ENCODE data around the gene ST8SIA1.

The ST8SIA1 gene

GRCh38 chr12:22271023-22271422 is 63.5 kb downstream of the ST8SIA1 start:
- peaks cover 6% of the 10 kb centered on the region for H3K4me1 ChIP-seq (ENCODE audit: control insufficient read depth, insufficient read depth, low read length)
- no peaks in the 10 kb centered on the region for H3K27me3 ChIP-seq (ENCODE audit: control insufficient read depth, insufficient read depth, low read length)
- H3K9ac ChIP-seq (ENCODE audit: low read length) = no peak overlapping the region
- H3K4me3 ChIP-seq (ENCODE audit: low read length) = no peak overlapping the region
- no peaks in the 10 kb centered on the region for H3K36me3 ChIP-seq (ENCODE audit: control insufficient read depth, insufficient read depth, low read length)
- H3K27ac ChIP-seq (ENCODE audit: low read depth, low read length) = no peak overlapping the region

DNA sequence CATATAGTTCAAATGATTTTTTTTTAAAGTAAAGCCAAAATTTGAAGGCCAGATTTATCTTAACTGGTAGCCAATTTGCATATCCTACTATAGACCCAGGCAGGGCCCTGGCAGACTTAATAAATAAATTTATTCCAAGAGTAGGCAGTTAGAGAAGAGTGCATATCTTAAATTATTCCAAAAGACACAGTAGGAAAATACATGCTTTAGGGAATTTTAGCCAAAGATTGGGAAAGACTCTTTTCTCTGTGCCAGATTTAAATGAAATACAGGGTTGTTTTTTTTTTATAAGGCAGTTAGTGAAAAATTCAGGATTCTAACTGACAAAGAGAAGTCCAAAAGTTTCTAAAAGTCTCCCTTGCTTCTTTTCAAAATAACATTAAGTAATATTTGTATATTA is 65.5 kb downstream of the ST8SIA1 start:
- Histone ChIP-seq H3K4me1 (ENCODE audit: control insufficient read depth, insufficient read depth, low read length) (no peaks in the 10 kb centered on the region), H3K27me3 (ENCODE audit: control insufficient read depth, insufficient read depth, low read length) (no peaks in the 10 kb centered on the region), H3K9ac (ENCODE audit: low read length) (no peak overlapping the region), H3K27ac (ENCODE audit: low read depth, low read length) (no peak overlapping the region), H3K4me3 (ENCODE audit: low read length) (no peak overlapping the region), H3K36me3 (ENCODE audit: control insufficient read depth, insufficient read depth, low read length) (no peaks in the 10 kb centered on the region)

- no peak overlapping the region for H3K9ac ChIP-seq (ENCODE audit: low read length)
- H3K27ac ChIP-seq (ENCODE audit: low read depth, low read length) = no peak overlapping the region
- H3K4me1 ChIP-seq (ENCODE audit: control insufficient read depth, insufficient read depth, low read length) = no peaks in the 10 kb centered on the region
- no peaks in the 10 kb centered on the region for H3K27me3 ChIP-seq (ENCODE audit: control insufficient read depth, insufficient read depth, low read length)
- H3K36me3 ChIP-seq (ENCODE audit: control insufficient read depth, insufficient read depth, low read length) = no peaks in the 10 kb centered on the region
- no peak overlapping the region for H3K4me3 ChIP-seq (ENCODE audit: low read length)
These were observed 66.1 kb downstream of the ST8SIA1 start for GRCh38 chr12:22268406-22268805.

GRCh38 chr12:22266101-22266500 is 68.4 kb downstream of the ST8SIA1 start:
- H3K4me3 ChIP-seq (ENCODE audit: low read length) = no peak overlapping the region
- H3K36me3 ChIP-seq (ENCODE audit: control insufficient read depth, insufficient read depth, low read length) = no peaks in the 10 kb centered on the region
- H3K27ac ChIP-seq (ENCODE audit: low read depth, low read length) = no peak overlapping the region
- H3K27me3 ChIP-seq (ENCODE audit: control insufficient read depth, insufficient read depth, low read length) = no peaks in the 10 kb centered on the region
- H3K9ac ChIP-seq (ENCODE audit: low read length) = no peak overlapping the region
- no peaks in the 10 kb centered on the region for H3K4me1 ChIP-seq (ENCODE audit: control insufficient read depth, insufficient read depth, low read length)

GRCh38 chr12:22264380-22264779 is 70.1 kb downstream of the ST8SIA1 start:
- no peaks in the 10 kb centered on the region for H3K4me1 ChIP-seq (ENCODE audit: control insufficient read depth, insufficient read depth, low read length)
- no peaks in the 10 kb centered on the region for H3K36me3 ChIP-seq (ENCODE audit: control insufficient read depth, insufficient read depth, low read length)
- H3K4me3 ChIP-seq (ENCODE audit: low read length) = no peak overlapping the region
- H3K27ac ChIP-seq (ENCODE audit: low read depth, low read length) = no peak overlapping the region
- H3K9ac ChIP-seq (ENCODE audit: low read length) = no peak overlapping the region
- no peaks in the 10 kb centered on the region for H3K27me3 ChIP-seq (ENCODE audit: control insufficient read depth, insufficient read depth, low read length)

- no peaks in the 10 kb centered on the region for H3K4me1 ChIP-seq (ENCODE audit: control insufficient read depth, insufficient read depth, low read length)
- H3K27ac ChIP-seq (ENCODE audit: low read depth, low read length) = no peak overlapping the region
- H3K9ac ChIP-seq (ENCODE audit: low read length) = no peak overlapping the region
- no peaks in the 10 kb centered on the region for H3K27me3 ChIP-seq (ENCODE audit: control insufficient read depth, insufficient read depth, low read length)
- no peak overlapping the region for H3K4me3 ChIP-seq (ENCODE audit: low read length)
- no peaks in the 10 kb centered on the region for H3K36me3 ChIP-seq (ENCODE audit: control insufficient read depth, insufficient read depth, low read length)
These were observed 72.2 kb downstream of the ST8SIA1 start for GRCh38 chr12:22262309-22262708.

DNA sequence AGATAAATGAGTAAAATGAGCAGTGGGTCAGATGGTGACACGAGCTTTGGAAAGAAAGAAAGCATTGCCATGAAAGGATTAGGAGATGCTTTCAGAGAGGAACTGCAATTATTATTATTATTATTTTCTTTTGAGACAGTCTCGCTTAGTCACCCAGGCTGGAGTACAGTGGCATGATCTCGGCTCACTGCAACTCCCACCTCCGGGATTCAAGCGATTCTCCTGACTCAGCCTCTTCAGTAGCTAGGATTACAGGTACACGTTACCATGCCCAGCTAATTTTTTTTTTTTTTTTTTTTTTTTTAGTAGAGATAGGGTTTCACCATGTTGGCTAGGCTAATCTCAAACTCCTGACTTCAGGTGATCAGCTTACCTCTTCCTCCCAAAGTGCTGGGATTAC is 77.4 kb downstream of the ST8SIA1 start:
- Histone ChIP-seq H3K4me1 (ENCODE audit: control insufficient read depth, insufficient read depth, low read length) (peaks cover 20% of the 10 kb centered on the region), H3K27ac (ENCODE audit: low read depth, low read length) (no peak overlapping the region), H3K4me3 (ENCODE audit: low read length) (no peak overlapping the region), H3K9ac (ENCODE audit: low read length) (no peak overlapping the region), H3K36me3 (ENCODE audit: control insufficient read depth, insufficient read depth, low read length) (no peaks in the 10 kb centered on the region), H3K27me3 (ENCODE audit: control insufficient read depth, insufficient read depth, low read length) (no peaks in the 10 kb centered on the region)

GRCh38 chr12:22256605-22257004 is 77.9 kb downstream of the ST8SIA1 start:
- no peak overlapping the region for H3K9ac ChIP-seq (ENCODE audit: low read length)
- peak overlapping the region; percentile 70 for H3K27ac ChIP-seq (ENCODE audit: low read depth, low read length)
- no peak overlapping the region for H3K4me3 ChIP-seq (ENCODE audit: low read length)

GRCh38 chr12:22256041-22256441 is 78.5 kb downstream of the ST8SIA1 start:
- Histone ChIP-seq H3K36me3 (ENCODE audit: control insufficient read depth, insufficient read depth, low read length) (no peaks in the 10 kb centered on the region), H3K4me3 (ENCODE audit: low read length) (peak overlapping the region; percentile 36), H3K4me1 (ENCODE audit: control insufficient read depth, insufficient read depth, low read length) (peaks cover 20% of the 10 kb centered on the region), H3K9ac (ENCODE audit: low read length) (no peak overlapping the region), H3K27ac (ENCODE audit: low read depth, low read length) (peak overlapping the region; percentile 70), H3K27me3 (ENCODE audit: control insufficient read depth, insufficient read depth, low read length) (no peaks in the 10 kb centered on the region)

More at GRCh38 chr12:22256605-22257004, 77.9 kb downstream of the ST8SIA1 start:
- H3K36me3 ChIP-seq (ENCODE audit: control insufficient read depth, insufficient read depth, low read length) = no peaks in the 10 kb centered on the region
- H3K27me3 ChIP-seq (ENCODE audit: control insufficient read depth, insufficient read depth, low read length) = no peaks in the 10 kb centered on the region
- peaks cover 20% of the 10 kb centered on the region for H3K4me1 ChIP-seq (ENCODE audit: control insufficient read depth, insufficient read depth, low read length)

DNA sequence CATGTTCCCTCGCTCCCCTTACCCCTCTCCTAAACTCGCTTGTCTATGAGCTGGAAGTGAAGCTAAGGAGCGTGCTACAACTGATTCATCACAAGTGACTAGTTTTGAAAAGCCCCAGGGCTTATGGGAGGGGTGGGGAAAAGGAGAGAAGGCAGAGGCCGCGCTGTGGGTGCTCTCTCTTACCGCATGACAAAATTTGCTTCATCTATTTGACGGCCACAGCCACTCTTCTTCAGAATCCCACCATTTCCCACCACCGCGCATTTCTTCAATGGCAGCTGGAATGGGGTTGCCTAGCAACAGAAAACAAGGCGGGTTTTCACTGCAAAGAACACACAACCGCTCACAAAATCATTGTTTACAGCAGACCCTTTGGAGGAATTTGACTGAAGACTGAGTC is 79.4 kb downstream of the ST8SIA1 start:
- H3K27ac ChIP-seq (ENCODE audit: low read depth, low read length) = no peak overlapping the region
- H3K36me3 ChIP-seq (ENCODE audit: control insufficient read depth, insufficient read depth, low read length) = no peaks in the 10 kb centered on the region
- no peak overlapping the region for H3K4me3 ChIP-seq (ENCODE audit: low read length)
- no peaks in the 10 kb centered on the region for H3K27me3 ChIP-seq (ENCODE audit: control insufficient read depth, insufficient read depth, low read length)
- peaks cover 20% of the 10 kb centered on the region for H3K4me1 ChIP-seq (ENCODE audit: control insufficient read depth, insufficient read depth, low read length)
- no peak overlapping the region for H3K9ac ChIP-seq (ENCODE audit: low read length)

- Histone ChIP-seq H3K4me1 (ENCODE audit: control insufficient read depth, insufficient read depth, low read length) (peaks cover 20% of the 10 kb centered on the region), H3K4me3 (ENCODE audit: low read length) (no peak overlapping the region), H3K36me3 (ENCODE audit: control insufficient read depth, insufficient read depth, low read length) (no peaks in the 10 kb centered on the region), H3K9ac (ENCODE audit: low read length) (no peak overlapping the region), H3K27ac (ENCODE audit: low read depth, low read length) (no peak overlapping the region), H3K27me3 (ENCODE audit: control insufficient read depth, insufficient read depth, low read length) (no peaks in the 10 kb centered on the region)
These were observed 80.0 kb downstream of the ST8SIA1 start for GRCh38 chr12:22254478-22254877.

DNA sequence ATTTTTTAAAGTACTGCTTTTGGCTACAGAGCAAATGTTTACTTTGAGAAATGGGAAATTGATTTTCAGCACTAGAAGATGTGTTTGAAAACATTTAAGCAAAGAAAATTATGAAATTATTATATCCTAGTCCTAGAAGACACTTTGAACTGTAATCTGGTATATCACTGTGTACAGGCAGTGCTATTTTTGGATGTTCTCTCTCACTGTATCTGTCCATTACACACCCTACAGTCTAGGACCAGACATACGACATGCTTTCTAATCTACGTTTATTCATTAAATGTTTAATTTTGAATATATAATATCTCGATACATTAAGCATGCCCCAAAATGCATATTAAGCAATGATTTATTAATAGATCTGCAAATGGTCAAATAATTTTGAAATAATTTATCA is 82.5 kb downstream of the ST8SIA1 start:
- H3K4me1 ChIP-seq (ENCODE audit: control insufficient read depth, insufficient read depth, low read length) = peaks cover 20% of the 10 kb centered on the region
- H3K27me3 ChIP-seq (ENCODE audit: control insufficient read depth, insufficient read depth, low read length) = no peaks in the 10 kb centered on the region
- no peak overlapping the region for H3K4me3 ChIP-seq (ENCODE audit: low read length)
- no peak overlapping the region for H3K9ac ChIP-seq (ENCODE audit: low read length)
- no peak overlapping the region for H3K27ac ChIP-seq (ENCODE audit: low read depth, low read length)
- H3K36me3 ChIP-seq (ENCODE audit: control insufficient read depth, insufficient read depth, low read length) = no peaks in the 10 kb centered on the region

- H3K27ac ChIP-seq (ENCODE audit: low read depth, low read length) = no peak overlapping the region
- H3K9ac ChIP-seq (ENCODE audit: low read length) = no peak overlapping the region
- no peak overlapping the region for H3K4me3 ChIP-seq (ENCODE audit: low read length)
- no peaks in the 10 kb centered on the region for H3K27me3 ChIP-seq (ENCODE audit: control insufficient read depth, insufficient read depth, low read length)
- no peaks in the 10 kb centered on the region for H3K36me3 ChIP-seq (ENCODE audit: control insufficient read depth, insufficient read depth, low read length)
- H3K4me1 ChIP-seq (ENCODE audit: control insufficient read depth, insufficient read depth, low read length) = peaks cover 8% of the 10 kb centered on the region
These were observed 83.7 kb downstream of the ST8SIA1 start for GRCh38 chr12:22250762-22251161.
